Stimulated activated CD4-positive, alpha-beta T cell treated with anti-CD3 and anti-CD28 coated beads, Interleukin-4, amount 100 ng/mL, for 48 hours (primary cell): ENCODE data around the gene TLCD5.

Experiments
- DNase-seq, 2 donors: peaks; one replicate each; pipeline ENCODE4 v3.0.0-alpha.2; 2020; ENCODE audit warnings: low read depth in 2 of 2

The TLCD5 gene

DNA sequence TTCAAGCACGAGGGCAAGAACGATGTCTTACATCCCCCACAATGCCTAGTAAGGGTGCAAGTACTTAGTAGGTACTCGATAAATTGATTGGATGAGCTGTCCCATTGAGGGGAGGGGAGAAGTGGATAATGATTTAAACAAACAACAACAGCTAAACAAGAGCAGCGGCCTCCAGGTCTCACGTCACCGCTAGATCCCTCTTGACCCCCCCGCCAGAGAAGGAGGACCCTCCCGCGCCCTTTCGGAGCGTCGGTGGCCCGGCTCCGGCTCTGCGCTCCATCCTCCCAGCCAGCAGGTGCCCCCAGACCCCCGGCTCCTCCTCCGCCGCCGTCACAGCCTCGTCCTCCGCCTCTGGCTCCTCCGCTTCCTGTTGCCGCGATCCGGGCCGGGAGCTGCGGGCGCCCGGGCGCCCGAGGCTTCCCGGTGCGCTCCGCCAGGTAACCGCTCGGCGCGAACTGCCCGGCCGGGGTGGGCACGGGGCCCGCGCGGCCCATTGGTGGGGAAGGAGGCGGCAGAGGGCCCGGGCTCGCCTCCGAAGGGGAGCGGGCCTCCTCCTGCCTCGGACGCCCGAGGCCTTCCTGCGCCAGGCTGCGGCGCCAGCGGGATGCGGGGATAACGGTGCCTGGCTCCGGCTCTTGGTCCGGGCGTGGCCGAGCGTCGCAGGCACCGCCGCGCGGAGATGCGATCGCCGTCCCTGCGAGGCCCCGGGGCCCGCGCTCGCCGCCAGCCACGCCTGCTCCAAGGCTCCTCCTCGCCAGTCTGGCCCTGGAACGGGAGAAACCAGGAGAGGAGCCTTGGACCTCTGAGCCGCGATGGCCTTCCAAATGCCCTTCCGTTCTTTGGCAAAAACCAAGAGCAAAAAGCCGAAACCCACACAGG, at the start of gene TLCD5:
TSS of gene TLCD5 (plus strand) at position 368 of the 879 bp plus-strand sequence. CDS start 2,143 bp downstream, outside the sequence.
- DNase-seq: peak; percentile 20 to 38

DNA sequence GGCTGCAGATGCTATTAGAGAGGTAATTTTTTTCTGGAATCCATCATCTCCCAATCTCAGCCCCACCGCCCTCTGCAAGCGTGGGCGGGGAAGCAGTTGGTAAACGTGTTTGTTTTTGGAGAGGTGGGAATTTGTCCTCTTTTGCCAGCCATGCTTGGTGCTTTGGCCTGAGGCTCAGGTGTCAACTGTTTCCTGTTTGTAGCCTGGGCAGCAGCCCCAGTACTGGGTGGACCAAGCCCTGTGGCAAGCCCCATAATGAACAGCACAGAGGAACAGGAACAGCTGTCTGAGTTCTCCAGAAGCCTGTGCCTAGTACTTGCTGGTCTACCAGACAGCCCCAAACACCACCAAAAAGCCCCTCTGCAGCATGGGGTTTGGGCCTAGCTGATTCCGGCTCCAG, 45.6 kb upstream of the TLCD5 start:
- DNase-seq: no peak

GRCh38 chr11:120280600-120281051, 44.5 kb upstream of the TLCD5 start:
- DNase-seq: no peak

DNA sequence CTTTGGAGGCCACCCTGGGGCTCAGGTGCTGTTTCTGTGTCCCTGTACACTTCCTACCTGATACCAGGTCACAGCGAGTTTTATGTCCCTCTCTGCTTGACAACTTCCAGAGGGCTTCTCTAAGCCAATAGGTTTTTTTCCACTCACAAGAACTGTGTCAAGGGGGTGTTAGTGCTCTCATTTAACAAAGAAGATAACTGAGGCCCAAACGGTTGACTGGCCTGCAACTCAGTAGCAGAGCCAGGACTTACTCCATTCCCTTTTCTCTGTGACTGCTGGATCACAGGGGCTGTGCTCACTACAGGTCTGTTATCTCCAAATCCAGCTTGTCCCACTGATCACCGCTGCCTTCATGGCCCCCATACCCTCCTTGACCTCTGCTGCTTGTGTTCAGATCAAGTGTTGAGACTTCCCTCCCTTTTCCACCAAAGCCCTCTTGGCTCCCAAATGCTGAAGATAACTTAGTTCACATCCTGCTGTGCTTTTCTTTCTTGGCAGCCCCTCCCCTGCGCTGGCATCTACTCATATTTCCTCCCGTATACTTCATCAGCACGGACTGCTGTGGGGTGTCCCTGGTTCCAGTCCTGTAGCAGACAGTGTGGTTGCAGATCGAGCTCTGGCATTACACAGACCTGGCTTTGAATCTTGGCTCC, 43.8 kb upstream of the TLCD5 start:
- DNase-seq: no peak

DNA sequence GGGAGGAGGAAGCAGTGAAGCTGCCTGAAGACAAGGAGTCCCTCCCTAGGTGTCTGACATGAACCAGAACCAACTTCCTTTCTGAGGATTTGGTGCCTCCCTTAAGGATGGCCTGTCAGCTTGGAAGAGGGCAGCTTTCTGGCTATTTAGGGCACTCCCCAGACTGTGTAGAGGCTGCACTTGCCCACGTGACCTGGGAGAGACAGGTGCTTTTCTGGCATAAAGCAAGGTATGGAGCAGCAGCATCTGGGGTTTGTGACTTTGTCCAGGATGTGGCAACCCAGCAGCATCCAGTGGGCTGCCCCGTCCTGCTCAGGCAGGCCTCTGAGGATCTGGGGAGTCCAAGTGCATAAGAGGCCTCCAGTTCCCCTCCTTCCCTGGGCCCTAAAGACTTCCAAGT, 42.0 kb upstream of the TLCD5 start:
- no peak for DNase-seq

DNA sequence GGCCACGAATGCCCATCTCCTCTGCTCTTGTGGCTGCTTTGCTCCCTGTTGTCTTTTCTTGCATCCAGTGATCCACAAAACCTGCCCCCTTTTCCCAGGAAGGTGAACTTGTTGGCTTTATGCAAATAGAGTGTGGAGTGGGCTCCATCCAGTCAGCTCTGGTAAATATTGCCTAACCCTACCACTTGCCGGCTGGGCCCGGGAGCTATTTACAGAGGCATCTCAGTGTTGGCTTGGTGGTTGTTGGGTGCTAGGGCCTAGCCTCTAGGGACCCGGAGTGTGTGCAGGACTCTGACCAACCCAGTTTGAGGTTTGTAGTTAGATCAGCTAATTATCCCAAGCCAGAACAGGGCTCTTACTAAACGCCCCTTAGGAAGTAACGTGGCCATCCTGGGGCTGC, 40.8 kb upstream of the TLCD5 start:
- DNase-seq: no peak

GRCh38 chr11:120285256-120285655, 39.8 kb upstream of the TLCD5 start:
- no peak for DNase-seq

DNA sequence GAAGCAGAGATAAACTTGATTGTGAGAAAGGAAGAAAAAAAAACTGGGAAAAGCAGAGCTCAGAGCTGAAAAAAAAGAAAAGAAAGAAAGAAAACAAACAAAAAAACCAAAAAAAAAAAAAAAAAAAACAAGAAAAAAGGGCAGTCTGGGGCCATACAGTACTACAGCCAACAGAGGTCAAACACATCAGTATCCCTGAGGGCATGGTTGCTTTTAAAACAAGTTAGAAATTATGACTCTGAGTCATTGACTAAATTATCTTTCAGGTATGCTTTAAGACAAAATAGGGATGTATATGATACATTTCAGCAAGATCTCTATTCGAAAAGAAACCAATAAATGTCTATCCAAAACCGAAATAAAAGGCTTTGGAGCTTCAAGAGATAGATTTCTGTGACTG, 37.1 kb upstream of the TLCD5 start:
- DNase-seq: no peak

GRCh38 chr11:120289426-120289825, 35.7 kb upstream of the TLCD5 start:
- DNase-seq: no peak

- DNase-seq: no peak
Observed at GRCh38 chr11:120290956-120291355, 34.1 kb upstream of the TLCD5 start.

DNA sequence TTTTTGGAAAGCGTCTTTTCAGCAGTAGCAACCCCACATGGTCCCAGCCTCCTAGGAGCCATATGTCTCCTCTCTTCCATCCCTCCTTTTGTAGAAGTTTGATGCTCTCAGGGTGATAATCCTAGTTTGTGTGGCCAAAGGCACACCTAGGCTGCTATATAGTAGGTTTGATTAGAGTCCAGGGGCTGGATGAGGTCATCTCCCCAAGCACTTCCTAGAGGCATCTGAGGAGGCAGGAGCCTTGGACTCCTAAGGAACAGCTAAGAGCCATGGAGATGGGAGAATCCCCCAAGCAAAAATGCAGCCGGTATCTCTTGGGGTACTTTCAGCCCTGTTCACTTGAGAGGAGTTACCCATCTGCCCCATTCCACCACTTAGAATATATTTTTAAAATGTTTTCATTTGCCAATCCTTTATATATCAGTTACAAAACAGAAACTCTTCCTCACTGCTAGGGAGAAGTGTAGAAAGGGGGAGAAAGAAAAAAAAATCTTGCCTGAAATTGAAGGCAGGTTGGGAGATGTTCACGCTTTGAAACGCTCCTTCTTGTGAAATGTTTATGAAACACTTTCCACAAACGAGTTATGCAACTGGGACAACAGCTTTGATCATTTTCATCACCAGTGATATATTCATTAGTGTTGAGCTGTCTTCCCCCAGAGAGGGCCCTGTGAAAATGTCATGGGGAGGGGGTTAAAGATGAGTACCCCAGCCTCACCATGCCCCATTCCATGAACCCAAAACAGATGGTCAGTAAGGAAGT, 31.9 kb upstream of the TLCD5 start:
- DNase-seq: no peak

DNA sequence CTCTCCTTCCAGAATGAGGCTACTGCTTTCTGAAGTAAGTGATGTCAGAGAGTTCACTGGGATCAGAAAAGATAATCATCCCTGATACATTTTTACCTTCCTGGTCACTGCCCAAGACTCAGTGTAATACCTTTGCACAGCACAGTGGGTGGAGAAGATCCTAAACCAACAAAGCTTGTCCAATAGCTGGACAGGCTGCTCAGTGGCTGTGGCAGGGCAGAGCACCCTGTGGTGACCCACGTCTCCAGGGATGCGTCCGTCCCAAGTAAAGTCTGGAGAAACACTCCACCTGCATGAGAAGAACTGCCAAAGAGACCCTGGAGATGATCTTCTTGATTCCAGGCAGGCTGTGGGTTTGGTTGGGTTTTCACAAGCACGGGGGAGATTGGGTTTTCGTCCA, 31.0 kb upstream of the TLCD5 start:
- no peak for DNase-seq

DNA sequence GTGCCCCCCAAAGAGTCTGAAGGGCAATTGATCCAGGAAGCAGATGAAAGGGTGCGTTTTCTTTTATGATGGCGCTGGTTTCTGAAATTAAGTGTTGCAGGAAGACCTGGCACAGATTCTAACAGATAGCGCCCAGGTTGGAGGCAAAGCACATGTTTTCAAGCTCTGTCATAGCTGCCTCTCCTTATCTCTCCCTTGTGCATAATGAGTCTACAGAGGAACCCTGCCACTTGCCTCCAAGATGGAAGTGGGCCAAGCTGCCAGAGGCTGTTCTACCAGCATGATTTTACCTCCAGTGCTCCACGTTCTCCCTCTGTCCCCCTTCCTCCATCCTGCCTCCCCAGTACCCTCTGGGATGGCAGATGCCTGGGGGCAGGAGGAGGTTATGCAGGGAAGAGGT, 30.0 kb upstream of the TLCD5 start:
- no peak for DNase-seq

DNA sequence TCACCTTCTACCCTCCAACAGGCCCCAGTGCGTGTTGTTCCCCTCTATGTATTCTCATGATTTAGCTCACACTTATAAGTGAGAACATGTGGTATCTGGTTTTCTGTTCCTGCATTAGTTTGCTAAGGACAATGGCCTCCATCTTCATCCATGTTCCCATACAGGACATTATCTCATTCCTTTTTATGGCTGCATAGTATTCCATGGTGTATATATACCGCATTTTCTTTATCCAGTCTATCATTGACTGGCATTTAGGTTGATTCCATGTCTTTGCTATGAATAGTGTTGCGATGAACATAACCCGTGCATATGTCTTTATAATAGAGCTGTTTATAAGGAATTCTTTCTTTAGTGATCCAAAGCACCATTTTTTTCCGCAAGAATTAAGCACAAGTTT, 28.5 kb upstream of the TLCD5 start:
- no peak for DNase-seq

- no peak for DNase-seq
Observed at GRCh38 chr11:120298461-120298860, 26.6 kb upstream of the TLCD5 start.

DNA sequence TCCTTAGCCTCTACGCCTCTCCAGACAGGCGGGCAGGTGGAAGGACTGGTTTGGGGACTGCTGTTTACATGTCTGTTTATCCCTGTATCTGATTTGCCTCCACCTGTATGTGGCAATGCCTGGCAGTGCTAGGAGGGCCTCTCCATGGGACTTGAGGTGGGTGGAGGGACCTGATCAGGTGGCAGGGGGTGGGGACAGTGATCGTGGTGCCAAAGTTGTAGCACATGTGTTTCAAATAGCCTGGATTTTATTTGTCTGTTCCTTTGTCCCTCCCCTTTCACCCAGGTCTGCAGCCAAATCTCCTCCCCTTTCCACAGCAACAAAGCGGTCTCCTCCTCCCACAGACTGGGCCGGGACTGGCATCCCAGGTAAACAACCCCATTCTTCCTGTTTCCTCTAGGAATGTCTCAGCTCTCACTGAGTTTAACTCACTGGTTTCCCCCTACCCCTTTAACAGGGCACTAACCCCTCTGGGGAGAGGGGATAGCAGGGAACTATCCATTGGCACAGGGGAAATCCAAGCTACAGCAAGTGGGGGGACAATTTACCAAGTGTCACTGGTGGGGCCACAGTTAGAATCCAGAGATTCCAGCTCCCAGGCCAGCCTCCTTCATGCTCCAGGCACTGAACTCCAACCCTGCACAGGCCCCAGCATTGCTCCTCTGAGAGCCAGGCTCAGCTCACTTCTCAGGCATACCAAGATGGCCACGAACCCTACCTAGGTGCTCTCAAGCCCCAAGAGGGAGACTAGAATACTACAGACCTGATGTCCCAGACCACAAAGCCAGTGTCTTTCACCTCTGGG, 22.9 kb upstream of the TLCD5 start:
- no peak for DNase-seq

DNA sequence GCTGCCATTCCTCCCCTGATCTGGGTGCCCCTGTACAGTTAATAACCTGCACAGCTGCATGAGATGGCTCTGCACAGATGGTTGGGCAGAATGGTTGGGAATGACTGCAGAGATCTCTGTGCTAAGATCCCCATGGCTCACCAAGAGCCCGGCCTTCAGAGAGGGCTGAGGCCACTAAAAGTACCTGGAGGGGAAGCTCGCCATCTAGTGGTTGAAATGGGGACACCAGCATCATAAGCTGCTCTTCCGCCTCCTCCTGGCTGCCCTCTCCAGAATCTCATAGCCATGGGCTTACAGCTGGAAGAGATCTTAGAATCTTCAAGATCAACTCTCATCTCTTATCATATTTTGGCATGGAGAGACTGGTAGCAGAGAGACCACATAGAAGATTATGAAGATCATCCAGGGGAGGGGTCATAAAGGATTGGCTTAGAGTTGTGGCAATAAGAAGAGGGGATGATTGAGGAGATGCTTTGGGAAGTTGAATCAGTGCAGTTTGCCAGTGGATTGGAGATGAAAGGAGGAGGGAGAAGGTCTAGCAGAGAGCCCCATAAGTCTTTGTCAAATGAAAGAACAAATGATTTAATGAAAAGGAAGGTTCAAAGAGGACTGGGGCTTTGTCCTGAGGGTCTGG, 22.0 kb upstream of the TLCD5 start:
- peak; percentile 38 to 51 for DNase-seq

DNA sequence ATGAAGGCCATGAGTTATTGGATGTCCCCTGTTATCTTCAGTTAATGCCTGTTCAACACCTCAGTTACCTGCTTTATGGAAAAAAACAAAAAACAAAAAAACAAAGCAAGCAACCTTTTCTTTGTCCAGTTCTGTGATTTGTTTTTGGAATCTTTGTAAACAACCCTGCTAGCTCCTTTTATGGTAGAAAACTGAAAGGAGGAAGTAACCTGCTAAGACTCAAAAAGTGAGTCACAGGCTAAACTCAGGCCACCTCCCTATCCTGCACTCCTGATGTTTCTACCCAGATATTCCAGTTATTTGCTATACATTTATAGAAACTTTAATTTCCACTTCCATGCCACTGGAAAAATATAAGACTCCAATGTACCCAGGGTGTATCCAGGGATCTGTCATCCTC, 20.6 kb upstream of the TLCD5 start:
- DNase-seq: no peak

GRCh38 chr11:120305286-120305685, 19.8 kb upstream of the TLCD5 start:
- DNase-seq: no peak

DNA sequence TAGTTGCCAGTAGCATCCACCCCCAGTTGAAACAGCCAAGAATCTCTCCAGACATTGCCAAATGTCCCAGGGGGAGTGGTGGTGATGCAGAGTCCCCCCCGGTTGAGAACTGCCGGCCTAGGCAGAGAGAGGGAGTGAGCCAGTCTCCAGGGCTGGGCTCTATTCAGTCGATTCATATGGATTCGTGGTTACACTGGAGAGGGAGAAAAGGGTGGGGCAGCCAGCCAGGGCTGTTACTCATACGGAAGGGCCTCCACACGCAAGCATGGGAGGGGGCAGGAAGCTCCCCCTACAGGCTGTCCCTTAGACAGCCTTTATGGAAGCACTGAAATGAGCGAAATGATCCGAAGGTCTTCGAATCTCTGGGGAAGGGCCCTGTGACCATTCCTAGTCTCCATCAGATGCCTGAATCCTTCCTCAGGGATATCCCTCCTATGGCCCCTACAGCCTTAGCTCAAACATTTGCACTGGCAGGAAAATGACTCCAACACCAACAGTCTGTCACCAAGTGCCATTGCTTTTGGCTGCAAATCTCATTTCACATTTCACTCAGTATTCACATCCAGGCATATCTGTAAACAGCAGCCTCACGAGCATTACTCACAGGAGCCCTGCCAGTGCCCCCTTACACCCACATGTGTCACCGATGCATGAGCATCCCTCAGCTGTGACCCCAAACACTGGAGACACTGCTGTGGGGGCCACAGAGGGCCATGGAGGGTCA, 18.4 kb upstream of the TLCD5 start:
- DNase-seq: no peak
